Measurements from ENCODE around the gene PPP5C. TPM values are rescaled to one million over a fixed set of nuclear protein-coding genes. Genes with fewer than 3 reads are reported as not detected.

PPP5C gene
- total RNA-seq, 4 donors from 2014 or later, result 47.4 to 74.9 (median 62.8) TPM

DNA sequence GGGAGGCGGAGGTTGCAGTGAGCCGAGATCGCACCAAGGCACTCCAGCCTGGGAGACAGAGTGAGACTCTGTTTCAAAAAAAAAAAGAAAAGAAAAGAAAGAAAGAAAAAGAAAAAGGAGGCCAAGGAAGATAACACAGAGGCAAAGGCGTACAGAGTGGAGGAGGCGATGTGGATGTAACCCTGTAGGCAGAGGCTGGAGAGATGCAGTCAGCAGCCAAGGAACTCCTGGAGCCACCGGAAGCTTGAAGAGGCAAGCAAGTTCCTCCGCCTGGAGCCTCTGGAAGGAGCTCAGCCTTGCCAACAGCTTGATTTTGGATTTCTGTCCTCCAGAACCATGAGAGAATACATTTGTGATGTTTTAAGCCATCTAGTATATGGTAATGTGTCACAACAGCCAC, 73.2 kb downstream of the PPP5C start:
- ATAC-seq, result no peak
- Histone ChIP-seq H3K4me3 (no peak overlapping the region), H3K27me3 (peaks cover 17 to 36% (median 21%) of the 10 kb centered on the region in 3 donors), H3K9me3 (no peaks in the 10 kb centered on the region), H3K4me1 (no peaks in the 10 kb centered on the region), H3K36me3 (no peaks in the 10 kb centered on the region), H3K27ac (no peak overlapping the region)
- no peak for TF ChIP-seq POLR2A (IDR thresholded peaks at IDR 0.05)
- TF ChIP-seq, protein P1, sequence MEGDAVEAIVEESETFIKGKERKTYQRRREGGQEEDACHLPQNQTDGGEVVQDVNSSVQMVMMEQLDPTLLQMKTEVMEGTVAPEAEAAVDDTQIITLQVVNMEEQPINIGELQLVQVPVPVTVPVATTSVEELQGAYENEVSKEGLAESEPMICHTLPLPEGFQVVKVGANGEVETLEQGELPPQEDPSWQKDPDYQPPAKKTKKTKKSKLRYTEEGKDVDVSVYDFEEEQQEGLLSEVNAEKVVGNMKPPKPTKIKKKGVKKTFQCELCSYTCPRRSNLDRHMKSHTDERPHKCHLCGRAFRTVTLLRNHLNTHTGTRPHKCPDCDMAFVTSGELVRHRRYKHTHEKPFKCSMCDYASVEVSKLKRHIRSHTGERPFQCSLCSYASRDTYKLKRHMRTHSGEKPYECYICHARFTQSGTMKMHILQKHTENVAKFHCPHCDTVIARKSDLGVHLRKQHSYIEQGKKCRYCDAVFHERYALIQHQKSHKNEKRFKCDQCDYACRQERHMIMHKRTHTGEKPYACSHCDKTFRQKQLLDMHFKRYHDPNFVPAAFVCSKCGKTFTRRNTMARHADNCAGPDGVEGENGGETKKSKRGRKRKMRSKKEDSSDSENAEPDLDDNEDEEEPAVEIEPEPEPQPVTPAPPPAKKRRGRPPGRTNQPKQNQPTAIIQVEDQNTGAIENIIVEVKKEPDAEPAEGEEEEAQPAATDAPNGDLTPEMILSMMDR (IDR thresholded peaks at IDR 0.05 in 4 of 5, conservative IDR thresholded peaks at IDR 0.05 in 1 of 5), result no peak
- in situ Hi-C loops (cut with MboI; ENCODE audit: low sequenced_read_pairs in 4 of 4), result no loop called here
- no peak for DNase-seq
- intact Hi-C loops (cut with DNase I; ENCODE audit: low total_unique reads), result no loop called here

DNA sequence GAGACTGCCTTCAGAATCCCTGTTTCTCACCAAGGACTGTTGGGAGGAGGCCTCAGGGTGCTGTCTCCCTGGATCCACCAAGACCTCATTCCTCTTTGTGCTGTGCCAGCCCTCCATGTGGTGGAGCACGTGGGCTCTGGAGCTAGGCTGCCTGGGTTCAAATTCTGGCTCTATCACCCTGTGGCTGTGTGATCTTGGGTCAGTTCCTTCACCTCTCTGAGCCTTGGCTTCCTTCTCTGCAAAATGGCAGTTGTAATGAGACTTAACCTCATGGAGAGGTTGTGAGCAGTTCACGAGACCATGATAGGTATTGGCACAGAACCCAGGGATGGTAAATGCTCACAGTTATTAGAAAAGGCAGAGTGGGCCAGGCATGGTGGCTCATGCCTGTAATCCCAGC, 75.5 kb downstream of the PPP5C start:
- no peak for ATAC-seq

DNA sequence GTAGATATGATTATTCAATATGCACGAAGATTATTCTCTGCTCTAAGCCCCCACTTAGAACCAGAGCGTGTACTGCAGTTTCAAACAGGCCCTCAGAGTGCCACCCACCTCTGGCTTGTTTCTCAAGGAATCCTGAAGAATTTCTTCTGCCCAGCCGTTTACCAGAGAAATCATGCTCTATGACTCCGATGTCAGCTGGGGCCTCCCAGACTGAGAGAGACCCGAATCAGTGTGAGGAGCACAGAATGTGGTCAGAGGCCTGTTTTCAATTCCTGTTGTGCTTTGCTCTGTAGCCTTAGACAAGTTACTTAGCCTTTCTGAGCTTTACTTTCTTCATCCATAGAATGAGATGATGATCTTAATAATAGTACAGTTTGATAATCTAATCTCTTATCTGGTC, 76.3 kb downstream of the PPP5C start:
- Histone ChIP-seq H3K36me3 (no peaks in the 10 kb centered on the region), H3K27me3 (peaks cover 8 to 21% (median 8%) of the 10 kb centered on the region in 3 donors), H3K9me3 (no peaks in the 10 kb centered on the region), H3K4me3 (no peak overlapping the region), H3K4me1 (no peaks in the 10 kb centered on the region), H3K27ac (no peak overlapping the region)
- DNase-seq, result no peak
- in situ Hi-C loops (cut with MboI; ENCODE audit: low sequenced_read_pairs in 4 of 4), result no loop called here
- ATAC-seq, result no peak
- intact Hi-C loops (cut with DNase I; ENCODE audit: low total_unique reads), result no loop called here
- TF ChIP-seq, protein P1 (IDR thresholded peaks at IDR 0.05 in 4 of 5, conservative IDR thresholded peaks at IDR 0.05 in 1 of 5), result no peak
- TF ChIP-seq POLR2A (IDR thresholded peaks at IDR 0.05), result no peak

More for the DNA sequence above, 75.5 kb downstream of the PPP5C start:
- no peak for DNase-seq
- H3K27me3 ChIP-seq, result peaks cover 8 to 21% (median 10%) of the 10 kb centered on the region in 3 donors
- in situ Hi-C loops (cut with MboI; ENCODE audit: low sequenced_read_pairs in 4 of 4), result no loop called here
- H3K27ac ChIP-seq, result no peak overlapping the region
- H3K36me3 ChIP-seq, result no peaks in the 10 kb centered on the region
- no peak overlapping the region for H3K4me3 ChIP-seq
- intact Hi-C loops (cut with DNase I; ENCODE audit: low total_unique reads), result no loop called here
- H3K4me1 ChIP-seq, result no peaks in the 10 kb centered on the region
- TF ChIP-seq, protein P1 (IDR thresholded peaks at IDR 0.05 in 4 of 5, conservative IDR thresholded peaks at IDR 0.05 in 1 of 5), result no peak
- TF ChIP-seq POLR2A (IDR thresholded peaks at IDR 0.05), result no peak
- no peaks in the 10 kb centered on the region for H3K9me3 ChIP-seq

DNA sequence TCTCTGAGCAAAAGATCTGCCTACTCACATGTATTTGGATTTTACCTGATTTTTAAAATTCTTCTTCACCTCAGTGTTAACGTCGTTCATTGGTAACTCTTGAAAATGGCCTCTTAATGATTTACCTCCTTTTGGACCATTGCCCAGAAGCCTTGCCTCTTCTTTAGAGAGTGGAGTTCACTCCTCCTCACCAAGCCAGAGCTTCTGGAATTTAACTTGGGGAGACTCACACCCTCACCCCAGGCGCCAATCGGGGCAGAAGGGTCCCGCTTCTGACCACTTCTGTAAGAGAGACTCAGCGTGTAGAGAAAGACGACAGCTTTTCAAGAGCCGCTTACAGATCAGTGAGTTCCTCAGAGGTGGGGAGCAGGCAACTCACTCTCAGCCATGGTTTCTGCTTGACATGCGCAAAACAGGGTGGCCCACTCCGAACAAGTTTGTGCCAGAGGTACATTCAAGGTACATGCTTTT, 79.2 kb downstream of the PPP5C start:
- TF ChIP-seq, protein P1 (IDR thresholded peaks at IDR 0.05 in 4 of 5, conservative IDR thresholded peaks at IDR 0.05 in 1 of 5), result no peak
- no peak for TF ChIP-seq POLR2A (IDR thresholded peaks at IDR 0.05)
- intact Hi-C loops (cut with DNase I; ENCODE audit: low total_unique reads) (no loop called here), in situ Hi-C loops (cut with MboI; ENCODE audit: low sequenced_read_pairs in 4 of 4) (no loop called here)
- Histone ChIP-seq H3K27me3 (peaks cover 8 to 19% (median 19%) of the 10 kb centered on the region in 3 donors), H3K9me3 (no peaks in the 10 kb centered on the region), H3K4me1 (no peaks in the 10 kb centered on the region), H3K27ac (no peak overlapping the region), H3K4me3 (peak overlapping the region in 3 of 4 donors; percentile 42 to 49 (median 47)), H3K36me3 (no peaks in the 10 kb centered on the region)
- ATAC-seq (no peak), DNase-seq (no peak)

Data from gastrocnemius medialis (tissue), 4 donors.